GM21423 (cell line): Measurements from ENCODE around the gene MAD1L1.
"Not testable (repeated sequence)": the region's sequence is repeated elsewhere in the genome, so short reads cannot be mapped to it uniquely, and the experiment has no call there.

Experiments used
- ATAC-seq: cut with Tn5 transposase; IDR thresholded peaks from one replicate; pipeline ENCODE4 v1.9.1; 2021; ENCODE audit warnings: mild to moderate bottlenecking, moderate library complexity; ENCODE audit not compliant: unreplicated experiment

Gene MAD1L1

DNA sequence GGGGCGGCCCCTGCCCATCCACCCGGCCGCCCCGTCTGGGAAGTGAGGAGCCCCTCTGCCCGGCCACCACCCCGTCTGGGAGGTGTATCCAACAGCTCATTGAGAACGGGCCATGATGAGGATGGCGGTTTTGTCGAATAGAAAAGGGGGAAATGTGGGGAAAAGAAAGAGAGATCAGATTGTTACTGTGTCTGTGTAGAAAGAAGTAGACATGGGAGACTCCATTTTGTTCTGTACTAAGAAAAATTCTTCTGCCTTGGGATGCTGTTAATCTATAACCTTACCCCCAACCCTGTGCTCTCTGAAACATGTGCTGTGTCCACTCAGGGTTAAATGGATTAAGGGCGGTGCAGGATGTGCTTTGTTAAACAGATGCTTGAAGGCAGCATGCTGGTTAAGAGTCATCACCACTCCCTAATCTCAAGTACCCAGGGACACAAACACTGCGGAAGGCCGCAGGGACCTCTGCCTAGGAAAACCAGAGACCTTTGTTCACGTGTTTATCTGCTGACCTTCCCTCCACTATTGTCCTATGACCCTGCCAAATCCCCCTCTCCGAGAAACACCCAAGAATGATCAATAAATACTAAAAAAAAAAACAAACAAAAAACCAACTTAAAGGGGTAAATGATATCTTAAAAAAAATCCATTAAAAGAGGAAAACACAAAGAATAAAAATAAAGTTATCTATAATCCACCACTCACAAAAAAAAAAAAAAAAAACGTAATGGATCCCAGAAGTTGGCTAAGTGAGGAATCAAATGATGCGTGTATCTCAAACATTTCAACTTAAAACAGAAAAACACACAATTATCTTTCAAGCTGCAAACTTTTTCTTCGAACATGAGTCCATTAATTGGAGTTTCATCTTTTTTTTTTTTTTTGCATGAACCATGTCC, 70.5 kb downstream of the MAD1L1 start:
- not testable (repeated sequence) for ATAC-seq

DNA sequence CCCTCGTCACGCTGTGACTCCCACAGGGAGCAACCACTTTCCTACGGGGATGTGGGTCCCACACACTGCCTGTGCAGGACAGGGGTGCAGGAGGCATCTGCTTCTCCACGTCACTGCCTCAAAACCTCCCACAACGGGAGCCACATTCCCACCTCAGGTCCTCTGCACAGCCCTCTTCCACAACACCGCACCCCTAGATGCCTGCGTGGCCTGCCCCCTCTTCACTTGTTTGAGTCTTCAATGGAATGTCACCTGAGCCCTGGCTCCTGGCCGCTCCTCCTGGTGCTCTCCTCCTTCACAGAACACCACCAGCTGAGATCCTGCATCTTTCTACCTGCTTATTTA, 73.6 kb downstream of the MAD1L1 start:
- no peak for ATAC-seq

DNA sequence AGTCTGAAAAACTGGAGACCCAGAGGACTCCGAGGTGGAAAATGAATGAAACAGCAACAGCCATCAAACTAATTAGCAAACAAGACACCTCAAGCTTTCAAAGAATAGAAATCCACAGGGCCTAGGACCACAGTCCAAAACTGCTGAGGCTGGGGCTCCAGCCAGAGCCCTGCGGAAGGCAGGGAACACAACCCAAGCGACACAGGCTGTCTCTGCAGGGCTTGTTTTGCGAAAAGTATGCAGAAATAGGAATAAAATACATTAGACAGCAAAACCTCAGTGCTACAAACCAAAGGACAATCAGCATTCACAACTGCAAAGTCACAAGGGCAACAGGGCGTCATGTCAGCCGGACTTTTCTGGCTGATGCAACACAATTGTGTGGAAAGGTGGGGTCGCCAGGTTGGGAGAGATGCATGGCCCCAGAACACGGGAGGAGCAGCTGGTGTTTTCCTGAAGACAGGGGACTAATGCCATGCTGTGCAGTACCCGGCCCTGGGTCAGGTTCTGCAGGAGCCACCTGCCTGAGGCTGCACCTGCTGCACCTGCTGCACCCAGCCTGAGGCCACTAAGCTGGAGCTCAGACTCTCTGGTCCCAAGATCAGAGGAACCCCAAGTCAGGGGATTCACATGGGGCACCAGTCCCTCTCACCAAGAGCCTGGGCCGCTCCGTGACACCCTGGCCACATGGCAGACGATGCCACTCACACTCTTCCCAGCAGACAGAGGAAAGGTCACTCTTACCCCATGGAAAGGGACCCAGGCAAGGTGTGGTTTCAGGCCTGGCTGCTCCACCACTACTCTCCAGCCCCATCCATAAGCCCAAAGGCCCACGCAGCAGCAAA, 74.2 kb downstream of the MAD1L1 start:
- ATAC-seq: no peak

DNA sequence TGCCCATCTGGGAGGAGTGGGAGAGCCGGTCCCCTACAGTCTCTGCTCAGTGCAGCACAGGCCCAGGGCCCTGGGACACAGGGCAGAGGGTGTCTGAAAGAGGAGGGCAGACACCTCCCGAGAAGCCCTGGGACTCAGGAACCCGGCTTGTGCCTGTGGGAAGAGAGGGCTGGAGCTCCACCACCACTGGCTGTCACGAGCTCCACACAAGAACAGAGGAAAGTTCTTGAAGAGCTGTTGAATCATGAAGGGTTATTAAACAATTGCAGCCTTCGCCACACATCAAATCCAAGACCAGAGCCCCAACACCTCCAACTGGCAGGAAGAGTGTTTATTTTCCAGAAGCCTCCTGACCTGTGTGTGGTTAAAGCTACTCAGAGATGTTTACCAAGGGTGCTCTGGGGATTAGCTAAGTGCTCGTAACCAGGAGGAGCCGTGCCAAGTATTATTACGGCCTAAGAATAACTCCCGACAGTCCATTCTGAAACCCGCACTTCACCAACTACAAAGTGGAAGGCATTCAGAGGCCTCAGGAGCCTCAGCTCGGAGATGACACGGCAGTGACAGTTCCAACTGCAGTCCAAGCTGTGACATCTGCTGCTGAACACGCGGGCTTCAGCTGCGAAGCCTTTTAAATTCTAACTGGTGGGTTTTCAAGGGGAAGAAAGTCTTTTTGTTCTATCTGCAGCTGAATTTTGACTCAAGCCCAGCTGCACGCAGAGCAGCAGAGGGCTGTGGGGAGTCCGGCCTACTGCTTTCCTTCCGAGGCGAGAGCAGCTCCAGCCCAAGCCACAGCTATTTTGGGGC, 75.1 kb downstream of the MAD1L1 start:
- ATAC-seq: no peak

DNA sequence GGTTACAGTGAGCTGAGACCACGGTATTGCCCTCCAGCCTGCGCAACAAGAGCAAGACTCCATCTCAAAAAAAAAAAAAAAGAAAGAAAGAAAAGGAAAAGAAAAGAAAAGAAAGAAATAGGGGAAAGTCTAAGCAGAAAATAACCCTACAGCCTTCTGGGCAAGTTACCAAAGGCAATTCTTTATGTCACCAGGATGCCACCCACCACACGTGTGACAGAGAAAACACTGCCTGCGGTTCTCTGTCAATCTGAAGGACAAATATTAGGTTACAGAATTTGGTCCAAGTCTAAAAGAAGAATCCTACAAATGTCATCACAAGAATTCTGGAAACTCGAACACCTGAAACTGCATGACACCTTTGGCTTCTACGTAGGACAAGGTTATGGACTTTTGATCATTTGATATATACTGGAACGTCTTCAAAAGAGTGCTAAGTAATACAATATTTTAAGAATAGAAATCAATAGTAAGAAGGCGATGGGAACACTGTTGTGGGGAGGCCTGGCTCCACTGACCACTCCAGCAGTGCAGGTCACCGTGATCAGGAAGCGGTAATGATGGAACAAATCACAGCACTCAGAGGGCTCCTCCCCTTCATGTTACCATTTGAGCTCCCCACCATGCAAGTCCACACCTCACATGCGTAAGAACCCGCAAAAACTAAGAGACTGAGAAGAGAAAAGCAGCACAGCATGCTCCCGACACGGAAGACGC, 75.8 kb downstream of the MAD1L1 start:
- no peak for ATAC-seq

DNA sequence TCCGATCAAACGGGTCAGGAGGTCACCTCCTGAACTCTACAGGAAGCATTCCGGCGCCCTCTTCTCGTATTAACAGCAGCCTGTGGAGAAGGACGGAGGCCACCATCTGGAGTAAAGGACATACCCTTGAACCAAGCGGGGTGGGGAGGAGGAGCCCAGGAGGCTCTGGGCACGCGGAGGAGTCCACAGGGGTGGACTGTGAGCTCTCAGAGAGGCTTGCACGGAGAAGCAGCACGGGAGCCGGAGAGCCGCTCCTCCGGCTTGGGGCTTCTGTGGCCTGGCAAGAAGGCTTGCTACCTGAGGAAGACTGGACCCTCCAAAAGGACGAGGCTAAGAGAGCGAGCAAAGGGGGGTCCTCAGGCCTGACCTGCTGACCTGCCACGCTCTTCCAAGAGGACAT, 77.9 kb downstream of the MAD1L1 start:
- no peak for ATAC-seq

DNA sequence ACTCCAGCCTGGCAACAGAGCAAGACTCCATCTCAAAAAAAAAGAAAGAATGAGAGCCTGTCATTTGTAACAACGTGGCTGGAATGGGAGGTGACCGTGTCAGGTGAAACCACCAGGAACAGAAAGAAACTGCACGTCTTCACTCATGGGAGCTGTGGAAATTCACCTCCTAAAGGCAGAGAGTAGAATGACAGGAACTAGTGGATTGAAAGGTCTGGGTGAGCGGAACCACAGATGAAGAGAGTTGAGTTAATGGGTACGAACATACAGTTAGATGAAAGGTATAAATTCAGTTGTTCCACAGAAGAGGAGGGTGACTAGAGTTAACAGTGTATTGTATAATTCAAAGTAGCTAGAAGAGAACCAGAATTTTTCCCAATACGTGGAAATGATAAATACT, 78.6 kb downstream of the MAD1L1 start:
- no peak for ATAC-seq

DNA sequence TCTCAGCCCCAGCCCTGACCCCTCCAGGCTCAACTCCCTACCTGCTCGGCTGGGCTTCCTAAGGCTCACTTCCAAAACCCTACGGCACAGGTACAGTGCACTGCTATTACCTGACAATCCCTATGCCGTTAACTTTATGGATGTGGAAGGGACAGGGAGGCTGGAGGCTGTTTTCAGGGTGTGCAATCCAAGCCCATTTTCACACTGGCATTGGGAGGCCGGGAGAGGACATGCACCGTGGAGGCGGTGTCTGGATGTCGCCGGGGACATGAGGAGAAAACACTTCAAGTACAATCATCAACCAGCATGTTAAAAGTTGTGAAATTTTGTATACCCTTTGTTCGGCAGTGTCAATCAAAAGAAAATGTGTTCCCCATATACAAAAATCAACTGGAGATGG, 80.1 kb downstream of the MAD1L1 start:
- no peak for ATAC-seq

DNA sequence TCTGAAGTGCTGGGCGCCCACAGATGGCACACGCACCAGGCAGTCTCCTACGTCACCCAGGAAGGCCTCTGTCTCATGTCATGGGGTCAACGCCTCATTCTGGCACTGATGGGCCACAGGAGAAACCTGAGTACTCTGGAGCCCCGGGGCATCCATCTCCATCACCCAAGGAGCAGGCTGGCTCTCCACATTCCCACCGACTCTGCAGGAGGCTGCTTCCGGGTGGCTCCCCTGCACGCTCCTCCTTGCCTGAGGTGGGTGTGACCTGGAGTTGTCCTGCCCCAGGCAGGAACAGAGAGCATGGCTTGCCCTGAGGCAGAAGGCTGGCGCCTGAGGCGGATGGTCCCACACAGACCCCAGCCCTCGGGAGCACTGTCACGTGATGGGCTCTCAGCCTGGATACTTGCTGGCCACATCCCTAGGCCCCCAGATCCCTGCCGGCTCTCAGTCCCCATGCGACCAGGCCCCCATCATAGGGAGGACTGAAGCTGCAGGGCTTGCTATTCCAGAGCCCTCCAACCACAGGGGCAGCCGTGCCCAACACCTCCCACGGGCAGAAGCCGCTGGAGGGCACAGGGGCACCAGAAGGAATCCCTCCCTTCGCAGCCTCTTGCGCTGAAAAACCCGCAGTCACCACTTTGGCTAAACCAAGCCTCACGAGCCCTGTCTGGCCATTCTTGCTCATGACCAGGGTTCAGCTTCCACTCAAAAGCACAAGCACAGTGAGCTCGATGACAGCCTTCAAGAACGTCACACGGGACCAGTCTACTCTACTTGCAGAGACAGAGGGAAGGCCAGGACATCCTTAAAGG, 80.7 kb downstream of the MAD1L1 start:
- ATAC-seq: no peak

DNA sequence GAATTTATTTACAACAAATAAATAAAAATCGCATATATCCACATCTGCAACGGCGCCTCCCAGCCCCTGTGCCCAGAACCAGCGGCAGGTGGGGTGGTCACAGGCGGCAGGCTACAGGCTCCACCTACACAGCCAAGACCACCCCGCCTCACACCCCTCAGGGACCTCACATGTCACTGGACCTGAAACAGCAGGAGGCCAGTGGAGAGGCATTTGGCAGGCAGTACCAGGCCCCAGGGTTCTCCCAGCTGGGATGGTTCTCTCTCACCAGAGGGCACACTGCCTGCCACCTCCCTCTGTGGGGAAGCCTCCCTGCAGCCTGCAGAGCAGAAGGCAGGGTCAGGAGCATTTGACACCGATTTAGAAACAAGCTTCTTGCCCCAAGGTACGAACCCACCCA, 81.5 kb downstream of the MAD1L1 start:
- ATAC-seq: no peak

DNA sequence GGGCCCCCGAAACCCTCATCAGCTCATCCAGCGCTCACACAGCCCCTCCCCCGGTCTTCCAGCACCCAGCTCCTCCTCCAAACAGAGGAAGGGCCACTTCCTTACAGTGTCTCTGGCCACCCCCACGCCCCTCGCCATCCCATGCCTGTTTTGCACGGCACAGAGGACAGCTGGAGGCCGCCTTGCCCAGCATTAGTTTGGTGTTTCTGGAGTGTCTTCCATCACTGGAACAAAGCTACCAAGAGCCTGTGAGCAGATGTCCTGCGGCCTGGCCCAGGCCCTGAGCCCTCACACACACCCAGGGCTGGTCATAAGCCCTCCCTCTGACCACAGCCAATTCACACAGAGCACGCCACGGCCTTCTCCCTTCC, 82.3 kb downstream of the MAD1L1 start:
- no peak for ATAC-seq

DNA sequence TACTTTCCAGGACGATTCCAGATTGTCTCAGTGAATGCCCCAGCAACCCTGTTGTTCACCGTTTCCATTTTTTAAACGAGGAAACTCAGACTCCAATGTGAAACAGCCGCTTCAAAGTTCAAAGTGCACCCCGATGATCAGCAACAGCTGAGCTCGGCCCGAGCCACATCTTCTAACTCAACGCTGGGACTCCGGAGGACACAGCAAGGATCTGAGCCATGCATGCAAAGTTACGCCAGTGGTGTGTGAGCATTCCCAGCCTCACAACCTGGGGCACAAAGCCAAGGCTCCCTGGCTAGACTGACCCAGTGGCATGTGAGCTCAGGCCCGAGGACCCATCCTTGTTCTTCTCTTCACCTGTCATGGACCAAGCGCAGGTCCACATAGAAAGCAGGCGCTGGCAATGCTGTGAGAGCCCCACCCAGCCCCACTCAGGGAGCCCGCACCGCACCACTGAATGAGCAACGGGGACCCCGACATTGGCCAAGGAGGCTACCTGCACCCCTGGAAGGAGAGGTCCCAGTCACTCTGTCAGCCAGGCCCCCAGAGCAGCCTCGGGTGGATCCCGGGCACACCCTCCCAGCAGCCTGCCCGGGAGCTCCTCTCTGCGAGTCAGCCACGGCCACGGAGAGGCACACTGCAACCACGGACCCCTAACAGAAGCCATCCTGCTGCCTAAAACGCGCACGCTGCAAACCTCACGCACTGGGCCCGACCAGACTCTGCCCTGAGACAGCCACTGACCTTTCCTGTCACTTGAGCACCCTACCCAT, 82.9 kb downstream of the MAD1L1 start:
- ATAC-seq: no peak

DNA sequence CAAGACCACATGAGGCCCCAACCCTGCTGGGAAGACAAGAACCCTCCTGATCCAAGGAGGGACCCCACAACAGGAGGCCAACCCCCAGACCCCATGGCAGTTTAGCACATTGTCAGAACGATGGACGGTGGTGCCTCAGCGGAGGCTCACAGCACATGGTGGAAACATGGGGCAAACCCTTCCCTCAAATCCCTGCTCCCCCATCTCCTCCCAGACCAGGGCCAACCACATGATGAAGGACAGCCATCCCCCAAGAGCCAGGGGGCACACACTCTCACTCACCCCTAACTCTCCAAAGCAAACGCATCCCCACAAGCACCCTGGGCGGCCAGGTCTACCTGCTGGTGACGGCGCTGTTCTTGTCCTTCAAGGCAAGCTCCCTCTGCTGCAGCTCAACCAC, 83.9 kb downstream of the MAD1L1 start:
- no peak for ATAC-seq

DNA sequence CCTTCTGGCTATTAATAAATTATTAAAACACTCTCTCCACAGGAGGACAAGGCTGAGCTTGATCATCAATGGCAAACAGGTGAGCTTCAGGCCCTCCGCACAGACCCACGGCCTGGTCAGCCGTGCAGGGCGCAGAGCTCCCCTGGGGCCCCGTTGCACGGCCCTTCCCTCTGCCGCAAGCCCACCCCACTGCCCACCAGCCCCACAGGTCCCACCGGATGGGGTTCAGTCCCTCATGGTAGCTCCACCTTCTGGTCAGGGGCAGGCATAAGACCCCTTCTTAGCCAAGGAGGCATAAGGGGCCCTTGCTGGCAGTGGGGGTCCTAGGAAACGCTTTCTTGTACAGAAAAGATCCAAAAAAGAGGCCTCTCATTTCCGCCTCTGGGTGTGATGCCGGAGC, 84.6 kb downstream of the MAD1L1 start:
- no peak for ATAC-seq

DNA sequence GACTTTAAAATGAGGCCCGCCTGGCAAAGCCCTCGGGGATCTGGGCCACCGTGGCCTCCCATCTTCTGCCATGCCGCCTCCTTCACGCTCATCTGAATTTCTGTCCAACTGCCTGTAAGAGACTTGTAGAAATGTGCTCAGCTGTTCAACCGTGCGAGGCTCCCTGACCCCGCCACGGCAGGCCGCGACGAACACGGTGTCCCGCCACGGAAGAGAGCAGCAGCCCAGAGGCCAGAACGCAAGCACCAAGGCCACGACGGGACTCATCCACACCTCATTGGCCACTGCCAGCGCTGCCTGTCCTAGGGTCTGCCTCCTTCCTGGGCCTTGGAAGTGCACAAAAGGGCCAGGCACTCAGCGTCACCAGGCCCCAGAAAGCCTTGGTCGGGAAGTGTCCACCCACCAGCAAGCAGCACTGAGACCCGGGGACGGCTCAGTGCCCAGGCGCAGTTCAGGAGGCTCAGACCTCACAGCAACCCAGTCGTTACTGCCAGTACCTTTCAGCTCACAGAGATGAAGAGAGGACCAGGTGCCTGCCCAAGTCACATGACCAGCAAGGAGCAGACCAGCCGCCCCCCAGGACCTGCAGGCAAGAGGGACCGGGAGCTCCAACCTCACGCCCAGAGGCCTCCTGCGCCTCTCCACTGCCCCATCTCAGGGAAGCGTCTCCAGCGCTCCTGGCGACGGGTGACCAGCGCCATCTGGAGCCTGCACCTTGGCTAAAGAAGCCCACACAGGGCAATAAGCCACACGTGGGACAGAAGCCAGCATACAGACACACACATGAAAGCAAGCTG, 85.9 kb downstream of the MAD1L1 start:
- ATAC-seq: no peak

DNA sequence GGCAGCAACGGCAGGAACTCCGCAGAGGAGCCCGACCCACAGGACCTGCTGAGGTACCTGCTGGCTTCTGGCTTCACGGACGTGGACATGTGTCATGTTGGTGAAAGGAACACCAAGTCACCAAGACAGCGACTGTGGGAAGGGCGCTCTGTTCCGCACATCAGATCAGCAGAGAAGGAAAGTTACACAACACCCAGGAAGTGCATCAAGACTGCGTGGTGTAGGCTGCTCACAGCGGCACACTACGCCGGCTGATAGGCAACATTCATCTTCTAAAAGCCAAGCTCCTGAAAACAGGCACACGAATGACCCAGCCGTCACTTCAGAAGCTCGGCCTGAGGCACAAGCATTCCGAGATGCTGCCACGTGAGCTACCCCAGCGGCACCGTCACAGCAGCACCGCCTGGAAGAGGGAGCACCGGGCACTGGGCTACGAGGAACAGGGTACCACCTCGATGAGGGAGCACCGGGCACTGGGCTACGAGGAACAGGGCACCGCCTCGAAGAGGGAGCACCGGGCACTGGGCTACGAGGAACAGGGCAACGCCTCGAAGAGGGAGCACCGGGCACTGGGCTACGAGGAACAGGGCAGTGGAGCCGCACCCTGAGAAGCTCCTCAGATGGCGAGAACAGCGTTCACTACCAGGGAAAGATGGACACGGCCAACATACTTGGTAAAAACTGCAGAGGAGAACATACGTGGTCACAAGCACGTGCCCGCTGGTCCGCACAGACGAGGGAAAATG, 86.7 kb downstream of the MAD1L1 start:
- ATAC-seq: no peak

DNA sequence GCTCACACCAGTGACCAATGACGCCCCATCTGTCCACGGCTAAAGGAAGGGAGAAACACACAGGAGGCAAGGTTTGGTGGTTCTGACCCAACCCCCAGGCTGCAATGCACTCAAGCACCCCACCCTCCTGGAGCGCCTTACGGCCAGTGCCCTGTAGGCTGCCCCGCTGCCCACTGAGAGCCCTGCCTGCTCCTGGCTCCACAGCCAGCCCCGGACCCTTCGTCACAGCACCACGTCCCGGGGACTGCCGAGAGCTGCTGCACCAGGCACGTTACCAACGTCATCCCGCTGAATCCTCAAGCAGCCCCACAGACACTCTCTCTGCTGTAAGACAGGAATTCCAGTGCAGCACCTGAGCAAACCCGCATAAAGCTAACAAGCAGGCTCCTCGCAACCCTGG, 87.8 kb downstream of the MAD1L1 start:
- ATAC-seq: no peak
